NCI-H345 (cell line): ENCODE data around the gene LGSN.
"Not testable (repeated sequence)": the region's sequence is repeated elsewhere in the genome, so short reads cannot be mapped to it uniquely, and the experiment has no call there.

Source experiments
- DNase-seq: peaks from one replicate; lab custom pipeline; 2025; lab: John Stamatoyannopoulos, UW

Gene LGSN, protein sequence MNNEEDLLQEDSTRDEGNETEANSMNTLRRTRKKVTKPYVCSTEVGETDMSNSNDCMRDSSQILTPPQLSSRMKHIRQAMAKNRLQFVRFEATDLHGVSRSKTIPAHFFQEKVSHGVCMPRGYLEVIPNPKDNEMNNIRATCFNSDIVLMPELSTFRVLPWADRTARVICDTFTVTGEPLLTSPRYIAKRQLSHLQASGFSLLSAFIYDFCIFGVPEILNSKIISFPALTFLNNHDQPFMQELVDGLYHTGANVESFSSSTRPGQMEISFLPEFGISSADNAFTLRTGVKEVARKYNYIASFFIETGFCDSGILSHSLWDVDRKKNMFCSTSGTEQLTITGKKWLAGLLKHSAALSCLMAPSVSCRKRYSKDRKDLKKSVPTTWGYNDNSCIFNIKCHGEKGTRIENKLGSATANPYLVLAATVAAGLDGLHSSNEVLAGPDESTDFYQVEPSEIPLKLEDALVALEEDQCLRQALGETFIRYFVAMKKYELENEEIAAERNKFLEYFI

GRCh38 chr6:63319939-63320338 is at the start of gene LGSN:
Gene LGSN, minus strand, starts transcription at chr6:63319983. Its CDS starts 40 bp downstream, at chr6:63319943.
- no peak for DNase-seq

- DNase-seq: no peak
These were observed 48.6 kb upstream of the LGSN start for GRCh38 chr6:63368347-63368746.

GRCh38 chr6:63362500-63363120 is 42.8 kb upstream of the LGSN start:
- DNase-seq: not testable (repeated sequence)

- DNase-seq: not testable (repeated sequence)
These were observed 37.6 kb upstream of the LGSN start for GRCh38 chr6:63357384-63357783.

- DNase-seq: no peak
These were observed 35.8 kb upstream of the LGSN start for GRCh38 chr6:63355632-63356031.

DNA sequence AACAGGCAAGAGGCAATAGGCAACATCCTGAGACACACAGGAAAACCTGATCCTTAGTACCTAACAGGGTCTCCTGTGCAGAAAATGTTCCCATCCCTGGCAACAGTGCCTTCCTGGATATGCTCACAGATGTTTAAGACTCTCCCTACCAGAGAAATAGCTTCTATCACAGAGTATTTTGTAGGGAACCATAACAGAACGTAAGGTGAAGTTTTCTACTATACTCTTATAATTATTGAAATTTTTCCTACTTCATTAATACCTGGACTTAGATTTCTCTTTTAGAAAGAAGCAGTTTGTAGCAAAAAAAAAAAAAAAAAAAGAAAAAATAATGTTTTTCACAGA is 33.5 kb upstream of the LGSN start:
- no peak for DNase-seq

GRCh38 chr6:63352544-63353285 is 32.9 kb upstream of the LGSN start:
- no peak for DNase-seq

DNA sequence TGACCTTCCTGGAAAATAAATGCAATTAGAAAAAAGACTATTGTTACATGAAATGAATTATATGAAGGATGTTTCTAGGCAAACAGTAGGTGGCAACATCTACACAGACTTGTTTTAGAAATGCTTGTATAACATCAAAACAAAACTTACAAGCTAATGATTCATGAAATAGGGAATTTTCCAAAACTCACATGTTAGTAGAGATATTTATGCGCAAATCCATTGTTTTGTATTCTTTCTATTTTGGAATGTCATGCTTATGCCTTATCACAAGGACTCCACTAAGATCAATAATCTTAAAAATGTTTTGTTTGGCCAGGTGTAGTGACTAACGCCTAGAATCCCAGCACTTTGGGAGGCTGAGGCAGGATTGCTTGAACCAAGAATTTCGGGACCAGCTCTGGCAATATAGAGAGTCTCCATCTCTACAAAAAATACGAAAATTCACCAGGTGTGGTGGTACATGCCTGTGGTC is 32.3 kb upstream of the LGSN start:
- peak; percentile 5 for DNase-seq

DNA sequence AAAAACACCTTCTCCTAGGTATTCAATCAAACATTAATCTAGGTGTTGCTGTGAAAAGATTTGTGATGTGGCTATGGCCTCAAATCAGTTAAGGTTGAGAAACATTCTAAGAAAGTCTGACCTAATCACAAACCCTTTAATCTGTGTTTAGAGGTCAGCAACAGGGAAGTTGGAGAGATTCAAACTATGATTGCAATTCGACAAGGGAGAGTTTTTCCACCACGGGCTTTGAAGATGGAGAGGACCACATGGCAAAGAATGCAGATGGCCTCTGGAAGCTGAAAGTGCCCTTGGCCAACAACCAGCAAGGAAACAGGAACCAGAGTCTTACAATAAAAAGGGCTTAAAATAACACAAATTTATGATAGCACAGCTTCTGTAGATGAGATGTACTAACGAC is 29.6 kb upstream of the LGSN start:
- DNase-seq: no peak

- DNase-seq: no peak
These were observed 29.1 kb upstream of the LGSN start for GRCh38 chr6:63348836-63349235.

DNA sequence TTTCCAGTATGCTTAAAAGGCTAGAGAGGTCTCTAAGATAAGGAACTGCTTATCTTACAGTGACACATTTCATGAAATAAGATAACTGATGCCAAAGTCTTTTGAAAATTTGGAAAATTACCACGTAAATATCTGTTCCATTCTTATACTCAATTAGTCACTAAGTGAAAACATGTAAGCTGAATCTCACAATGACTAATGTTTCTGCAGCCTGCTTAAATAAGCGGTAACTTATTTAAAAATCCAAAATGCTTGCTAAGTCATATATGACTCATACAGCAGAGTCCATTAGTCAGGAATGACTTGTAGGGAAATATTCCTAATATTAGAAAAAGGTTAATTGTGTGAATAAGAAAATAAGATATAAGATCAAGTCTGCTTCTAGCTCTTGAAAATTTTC is 27.8 kb upstream of the LGSN start:
- no peak for DNase-seq

- no peak for DNase-seq
These were observed 26.5 kb upstream of the LGSN start for GRCh38 chr6:63346217-63346835.

- DNase-seq: no peak
These were observed 20.6 kb upstream of the LGSN start for GRCh38 chr6:63340351-63340750.

- not testable (repeated sequence) for DNase-seq
These were observed 14.9 kb upstream of the LGSN start for GRCh38 chr6:63334652-63335051.

GRCh38 chr6:63333440-63333839 is 13.7 kb upstream of the LGSN start:
- no peak for DNase-seq

DNA sequence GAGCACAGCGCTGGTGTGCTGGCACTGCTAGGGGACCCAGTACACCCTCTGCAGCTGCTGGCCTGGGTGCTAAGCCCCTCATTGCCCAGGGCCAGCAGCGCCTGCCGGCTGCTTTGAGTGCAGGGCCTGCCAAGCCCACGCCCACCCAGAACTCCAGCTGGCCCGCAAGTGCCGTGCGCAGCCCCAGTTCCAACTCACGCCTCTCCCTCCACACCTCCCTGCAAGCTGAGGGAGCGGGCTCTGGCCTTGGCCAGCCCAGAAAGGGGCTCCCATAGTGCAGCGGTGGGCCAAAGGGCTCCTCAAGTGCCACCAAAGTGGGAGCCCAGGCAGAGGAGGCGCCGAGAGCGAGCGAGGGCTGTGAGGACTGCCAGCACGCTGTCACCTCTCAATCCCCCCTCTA is 6.8 kb upstream of the LGSN start:
- not testable (repeated sequence) for DNase-seq

DNA sequence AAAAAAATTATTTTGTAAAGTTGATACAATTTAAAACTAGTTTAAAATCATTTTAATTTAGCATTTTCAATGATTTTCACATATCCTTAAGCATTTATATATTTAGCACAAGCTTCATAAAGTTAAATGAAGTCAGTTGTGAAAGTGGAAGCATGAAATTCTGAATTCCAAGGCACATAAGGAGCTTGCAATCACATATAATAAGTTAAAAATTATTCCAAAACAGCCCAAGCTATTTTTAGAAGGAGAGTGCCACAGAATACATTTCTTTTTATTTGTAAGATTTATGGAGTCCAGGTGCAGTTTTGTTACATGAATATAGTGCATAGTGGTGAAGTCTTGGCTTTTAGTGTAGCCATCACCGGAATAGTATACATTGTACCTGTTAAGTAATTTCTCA is 3.2 kb upstream of the LGSN start:
- DNase-seq: no peak

DNA sequence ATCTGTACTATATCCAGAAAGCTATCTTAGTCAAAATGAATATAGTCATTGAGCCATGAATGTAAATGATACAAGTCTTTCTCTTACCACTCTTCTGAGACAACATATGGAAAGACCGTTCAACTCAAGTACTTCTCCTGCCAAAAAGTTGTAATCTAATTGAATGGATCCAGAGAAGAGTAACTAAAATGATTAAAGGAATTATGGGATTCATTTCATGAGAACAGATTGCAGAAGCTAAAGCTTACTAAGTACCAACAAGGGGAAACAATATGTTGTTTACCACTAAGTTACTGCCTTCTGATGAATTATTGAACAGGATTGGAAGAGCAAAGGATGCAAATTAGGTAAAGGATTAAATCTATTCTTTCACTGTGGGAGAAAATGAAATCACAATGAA is 2.0 kb upstream of the LGSN start:
- no peak for DNase-seq

- no peak for DNase-seq
These were observed 2.1 kb downstream of the LGSN start for GRCh38 chr6:63317641-63318040.

GRCh38 chr6:63316113-63316512 is 3.7 kb downstream of the LGSN start:
- DNase-seq: no peak

GRCh38 chr6:63313111-63313510 is 6.7 kb downstream of the LGSN start:
- no peak for DNase-seq

DNA sequence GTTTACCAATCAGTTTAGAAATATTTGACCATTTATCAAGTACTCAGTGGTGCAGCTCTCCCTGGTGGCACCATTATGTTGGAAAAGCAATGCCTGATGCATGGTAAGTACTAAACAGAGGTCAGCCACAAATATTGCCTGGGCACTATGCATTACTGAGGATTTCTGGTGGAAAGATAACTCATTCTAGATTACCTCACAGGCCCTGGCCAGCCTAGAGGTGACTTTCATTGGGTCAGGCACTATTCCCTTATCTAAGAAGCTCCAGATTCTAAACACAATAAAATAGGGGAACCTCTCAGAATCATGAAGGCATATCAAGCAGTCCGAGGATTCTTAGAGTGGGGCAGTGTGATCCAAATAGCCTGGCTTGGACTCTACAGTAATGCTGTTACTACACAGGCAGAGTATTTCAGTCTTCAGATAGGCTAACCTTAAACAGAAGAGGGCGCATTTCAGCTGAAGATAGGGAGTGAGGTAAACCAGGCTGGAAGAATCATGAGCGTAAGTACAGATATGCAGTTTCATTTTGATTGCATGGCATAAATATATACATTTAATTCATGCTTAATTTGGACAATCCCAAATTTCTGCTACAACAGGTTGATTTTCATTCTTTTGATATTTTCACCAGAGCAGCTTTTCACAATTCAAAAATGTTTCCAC is 12.1 kb downstream of the LGSN start:
- peak; percentile 1 for DNase-seq
